Measurements from ENCODE around the gene DTWD2. TPM values are rescaled to one million over a fixed set of nuclear protein-coding genes. Genes with fewer than 3 reads are reported as not detected.

The DTWD2 gene
- total RNA-seq: 10 to 100 TPM in 2 of 4 donors, 1 to 10 TPM in 2; 7.1 to 15.3 (median 11.2) TPM

DNA sequence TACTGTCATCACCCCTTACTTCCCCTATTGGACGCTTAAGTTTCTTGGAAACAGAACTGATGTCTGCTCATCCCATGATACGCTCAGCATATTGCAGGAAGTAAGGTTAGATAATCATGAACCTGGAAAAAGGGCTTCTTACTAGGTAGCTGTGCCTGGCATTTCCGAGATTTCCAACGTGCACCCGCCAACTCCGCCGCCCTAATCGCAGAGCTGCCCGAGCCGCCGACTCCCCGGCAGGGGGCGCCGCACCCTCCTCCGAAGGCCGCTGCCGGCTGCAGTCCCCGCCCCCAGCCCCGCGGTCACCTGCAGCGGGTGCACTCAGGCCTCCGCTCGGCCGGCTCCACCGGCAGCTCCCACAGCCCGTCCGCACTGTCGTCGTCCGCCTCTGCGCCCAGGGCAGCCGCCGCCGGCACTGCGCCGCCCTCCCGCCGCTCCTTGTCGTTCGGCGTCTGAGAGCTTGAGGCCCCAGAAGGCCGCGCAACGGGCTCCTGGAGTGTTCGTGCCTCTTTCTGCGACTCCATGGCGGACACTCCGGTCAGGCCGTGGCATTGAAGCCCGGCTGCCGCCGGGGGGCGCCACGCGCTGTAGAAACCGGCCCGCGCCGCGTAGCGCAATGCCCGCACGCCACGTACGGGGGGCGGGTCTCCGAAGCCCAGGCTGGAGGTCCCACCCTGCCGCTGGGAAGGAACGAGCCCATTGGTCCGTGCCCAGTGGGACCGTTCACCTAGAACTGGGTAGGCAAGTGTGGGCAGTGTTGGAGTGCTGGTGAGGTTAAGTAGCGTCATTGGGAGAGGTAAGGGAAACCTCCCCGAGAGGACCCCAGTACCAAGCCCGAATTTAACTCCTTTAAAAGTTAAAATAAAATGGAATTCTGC, at the start of gene DTWD2:
Gene DTWD2, minus strand, starts transcription at position 560 of the 878 bp plus-strand sequence. Its CDS starts 36 bp downstream, at position 524.
- no peak for TF ChIP-seq POLR2A (IDR thresholded peaks at IDR 0.05)
- peak; percentile 40 to 93 for TF ChIP-seq CTCF (IDR thresholded peaks at IDR 0.05)
- peak in 1 of 3 donors; percentile 34 for TF ChIP-seq POLR2AphosphoS5 (IDR thresholded peaks at IDR 0.05)
- TF ChIP-seq EP300 (IDR thresholded peaks at IDR 0.05): no peak
- H3K9me3 ChIP-seq: no peaks in the 10 kb centered on the region
- peak; percentile 93 to 94 for DNase-seq (ENCODE audit: low spot score in 2 of 2)
- WGBS: under 1% methylated on average over 62 of the region's 74 CpGs
- H3K27ac ChIP-seq: peak within 1 kb of the TSS; percentile 97
- peaks cover 15% of the 10 kb centered on the region for H3K4me1 ChIP-seq
- H3K27me3 ChIP-seq: no peaks in the 10 kb centered on the region
- no peaks in the 10 kb centered on the region for H3K36me3 ChIP-seq
- H3K4me3 ChIP-seq: peak within 1 kb of the TSS; percentile 94

- H3K36me3 ChIP-seq: no peaks in the 10 kb centered on the region
- no peak for DNase-seq (ENCODE audit: low spot score in 2 of 2)
- 76% methylated on average over 16 of the region's 16 CpGs for WGBS
- no peak overlapping the region for H3K27ac ChIP-seq
- no peaks in the 10 kb centered on the region for H3K27me3 ChIP-seq
- no peak overlapping the region for H3K4me3 ChIP-seq
- H3K9me3 ChIP-seq: no peaks in the 10 kb centered on the region
- TF ChIP-seq POLR2A (IDR thresholded peaks at IDR 0.05) (no peak), EP300 (IDR thresholded peaks at IDR 0.05) (no peak), CTCF (IDR thresholded peaks at IDR 0.05) (no peak)
- peaks cover 3% of the 10 kb centered on the region for H3K4me1 ChIP-seq
These were observed 49.3 kb upstream of the DTWD2 start for GRCh38 chr5:119037496-119038215.

GRCh38 chr5:119036101-119036762, 47.9 kb upstream of the DTWD2 start:
- Histone ChIP-seq H3K27me3 (no peaks in the 10 kb centered on the region), H3K4me3 (no peak overlapping the region), H3K27ac (no peak overlapping the region), H3K9me3 (no peaks in the 10 kb centered on the region), H3K36me3 (no peaks in the 10 kb centered on the region), H3K4me1 (peaks cover 3% of the 10 kb centered on the region)
- no peak for DNase-seq (ENCODE audit: low spot score in 2 of 2)
- 79% methylated on average over 8 of the region's 8 CpGs for WGBS
- TF ChIP-seq EP300 (IDR thresholded peaks at IDR 0.05) (no peak), CTCF (IDR thresholded peaks at IDR 0.05) (no peak), POLR2AphosphoS5 (IDR thresholded peaks at IDR 0.05) (no peak), POLR2A (IDR thresholded peaks at IDR 0.05) (no peak)

- TF ChIP-seq CTCF (IDR thresholded peaks at IDR 0.05) (no peak), EP300 (IDR thresholded peaks at IDR 0.05) (no peak), POLR2A (IDR thresholded peaks at IDR 0.05) (no peak), POLR2AphosphoS5 (IDR thresholded peaks at IDR 0.05) (no peak)
- 88% methylated on average over 3 of the region's 3 CpGs for WGBS
These were observed 44.8 kb upstream of the DTWD2 start for GRCh38 chr5:119033135-119033534.

More at GRCh38 chr5:119033135-119033534, 44.8 kb upstream of the DTWD2 start:
- no peak for DNase-seq (ENCODE audit: low spot score in 2 of 2)
- no peaks in the 10 kb centered on the region for H3K36me3 ChIP-seq
- no peak overlapping the region for H3K4me3 ChIP-seq
- no peaks in the 10 kb centered on the region for H3K9me3 ChIP-seq
- H3K27ac ChIP-seq: no peak overlapping the region
- H3K4me1 ChIP-seq: peaks cover 3% of the 10 kb centered on the region
- H3K27me3 ChIP-seq: no peaks in the 10 kb centered on the region
